SK-N-MC (cell line): Measurements from ENCODE around the gene ALG12.

Experiments used
- DNase-seq: peaks from one replicate; pipeline ENCODE4 v3.0.0-alpha.2; 2011; ENCODE audit warnings: low read depth, low spot score
- H3K27ac ChIP-seq: fragments of 200-600 bp; sonication (generic); 2 replicates; pipeline ENCODE4 v1.5.1; 2016; ENCODE audit warnings: mixed run types
- H3K36me3 ChIP-seq: fragments of 200-600 bp; sonication (generic); 2 replicates; pipeline ENCODE4 v1.6.1; 2017; ENCODE audit warnings: antibody characterized with exemption, low read length, mixed read lengths; ENCODE audit not compliant: insufficient read depth
- H3K4me3 ChIP-seq: fragments of 200-600 bp; sonication (generic); 2 replicates; pipeline ENCODE4 v1.5.1; 2016
- H3K9ac ChIP-seq: fragments of 200-600 bp; sonication (generic); 2 replicates; pipeline ENCODE4 v1.8.0; 2017; ENCODE audit warnings: mixed run types, mixed read lengths; ENCODE audit not compliant: insufficient read length
- H3K9me3 ChIP-seq: fragments of 200-600 bp; sonication (generic); 2 replicates; pipeline ENCODE4 v1.6.1; 2017; ENCODE audit warnings: low read depth, mild to moderate bottlenecking, antibody characterized with exemption, low read length, moderate library complexity, mixed read lengths
- EZH2 ChIP-seq: fragments of 200-600 bp; sonication (generic); IDR thresholded peaks from one replicate; pipeline ENCODE4 v1.6.1; 2017; ENCODE audit warnings: antibody characterized with exemption
- FOXP2 ChIP-seq: optimal IDR thresholded peaks from 2 replicates; pipeline ENCODE3; 2011; ENCODE audit warnings: mild to moderate bottlenecking, moderate library complexity; ENCODE audit not compliant: insufficient read depth; ENCODE audit errors: extremely low read length, control extremely low read depth
- POLR2AphosphoS5 ChIP-seq: IDR thresholded peaks from 2 replicates; pipeline ENCODE4 v1.6.1; 2012; ENCODE audit warnings: mild to moderate bottlenecking, low read depth, low read length, borderline replicate concordance

The ALG12 gene

DNA sequence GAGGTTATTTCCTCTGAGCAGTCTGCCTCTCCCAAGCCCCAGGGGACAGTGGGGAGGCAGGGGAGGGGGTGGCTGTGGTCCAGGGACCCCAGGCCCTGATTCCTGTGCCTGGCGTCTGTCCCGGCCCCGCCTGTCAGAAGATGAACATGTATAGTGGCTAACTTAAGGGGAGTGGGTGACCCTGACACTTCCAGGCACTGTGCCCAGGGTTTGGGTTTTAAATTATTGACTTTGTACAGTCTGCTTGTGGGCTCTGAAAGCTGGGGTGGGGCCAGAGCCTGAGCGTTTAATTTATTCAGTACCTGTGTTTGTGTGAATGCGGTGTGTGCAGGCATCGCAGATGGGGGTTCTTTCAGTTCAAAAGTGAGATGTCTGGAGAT, 45.4 kb upstream of the ALG12 start:
- H3K9me3 ChIP-seq, result no peaks in the 10 kb centered on the region
- H3K4me3 ChIP-seq, result no peak overlapping the region; the same call in 1 of the 2 replicates
- no peak for DNase-seq
- H3K9ac ChIP-seq, result no peak overlapping the region
- peaks cover 29% of the 10 kb centered on the region for H3K36me3 ChIP-seq
- TF ChIP-seq EZH2 (no peak), FOXP2 (no peak), POLR2AphosphoS5 (no peak)
- peak overlapping the region; percentile 42; the same call in 1 of the 2 replicates for H3K27ac ChIP-seq

DNA sequence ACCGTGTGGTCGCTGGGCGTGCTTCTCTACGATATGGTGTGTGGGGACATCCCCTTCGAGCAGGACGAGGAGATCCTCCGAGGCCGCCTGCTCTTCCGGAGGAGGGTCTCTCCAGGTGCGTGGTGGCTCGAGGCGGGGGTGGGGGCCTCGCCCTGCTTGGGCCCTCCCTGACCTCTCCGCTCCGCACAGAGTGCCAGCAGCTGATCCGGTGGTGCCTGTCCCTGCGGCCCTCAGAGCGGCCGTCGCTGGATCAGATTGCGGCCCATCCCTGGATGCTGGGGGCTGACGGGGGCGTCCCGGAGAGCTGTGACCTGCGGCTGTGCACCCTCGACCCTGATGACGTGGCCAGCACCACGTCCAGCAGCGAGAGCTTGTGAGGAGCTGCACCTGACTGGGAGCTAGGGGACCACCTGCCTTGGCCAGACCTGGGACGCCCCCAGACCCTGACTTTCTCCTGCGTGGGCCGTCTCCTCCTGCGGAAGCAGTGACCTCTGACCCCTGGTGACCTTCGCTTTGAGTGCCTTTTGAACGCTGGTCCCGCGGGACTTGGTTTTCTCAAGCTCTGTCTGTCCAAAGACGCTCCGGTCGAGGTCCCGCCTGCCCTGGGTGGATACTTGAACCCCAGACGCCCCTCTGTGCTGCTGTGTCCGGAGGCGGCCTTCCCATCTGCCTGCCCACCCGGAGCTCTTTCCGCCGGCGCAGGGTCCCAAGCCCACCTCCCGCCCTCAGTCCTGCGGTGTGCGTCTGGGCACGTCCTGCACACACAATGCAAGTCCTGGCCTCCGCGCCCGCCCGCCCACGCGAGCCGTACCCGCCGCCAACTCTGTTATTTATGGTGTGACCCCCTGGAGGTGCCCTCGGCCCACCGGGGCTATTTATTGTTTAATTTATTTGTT, 44.8 kb upstream of the ALG12 start:
- TF ChIP-seq FOXP2, result no peak
- TF ChIP-seq EZH2, result no peak
- no peak for TF ChIP-seq POLR2AphosphoS5
- DNase-seq, result no peak
- Histone ChIP-seq H3K4me3 (peak overlapping the region; percentile 92), H3K9ac (peak overlapping the region; percentile 71), H3K27ac (peak overlapping the region; percentile 80), H3K36me3 (peaks cover 29% of the 10 kb centered on the region), H3K9me3 (no peaks in the 10 kb centered on the region)

DNA sequence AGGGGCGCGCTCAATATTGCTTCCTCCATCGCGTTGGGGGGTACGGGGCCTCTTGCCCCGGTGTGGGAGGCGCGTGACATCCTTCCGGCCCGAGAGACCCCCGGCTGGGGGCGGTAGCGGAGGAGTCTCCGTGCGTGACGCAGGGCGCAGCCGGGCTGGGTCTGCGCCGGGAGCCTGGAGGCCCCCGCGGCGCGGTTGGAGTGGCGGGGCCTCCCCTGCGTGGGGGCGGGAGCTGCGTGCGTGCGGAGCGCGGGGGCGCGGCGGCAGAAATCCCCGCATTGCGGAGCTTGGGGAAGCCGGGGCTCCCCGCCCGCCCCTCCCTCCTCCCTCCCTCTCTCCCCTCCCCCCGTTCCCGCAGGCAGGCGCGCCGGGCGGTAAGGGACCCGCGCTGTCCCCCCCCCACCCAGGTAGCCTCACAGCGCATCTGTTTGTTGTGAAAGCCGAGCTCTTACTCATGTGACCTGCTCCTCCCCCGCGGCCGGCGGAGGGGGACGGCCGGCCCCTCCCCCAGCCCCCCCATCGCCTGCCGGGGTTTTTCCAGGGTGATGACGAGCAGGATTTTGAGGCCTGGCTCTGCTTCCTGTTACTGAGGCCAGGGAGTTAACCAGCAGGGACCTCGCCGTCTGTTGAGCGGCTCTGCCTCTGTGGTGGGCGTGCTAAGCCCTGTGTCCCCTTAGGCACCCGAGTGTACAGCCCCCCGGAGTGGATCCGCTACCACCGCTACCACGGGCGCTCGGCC, 43.9 kb upstream of the ALG12 start:
- peak overlapping the region; percentile 80 for H3K27ac ChIP-seq
- TF ChIP-seq POLR2AphosphoS5 (no peak), EZH2 (no peak), FOXP2 (no peak)
- no peaks in the 10 kb centered on the region for H3K9me3 ChIP-seq
- H3K9ac ChIP-seq, result peak overlapping the region; percentile 80
- no peak for DNase-seq
- H3K4me3 ChIP-seq, result peak overlapping the region; percentile 92
- peaks cover 29% of the 10 kb centered on the region for H3K36me3 ChIP-seq

GRCh38 chr22:49961601-49962011, 43.4 kb upstream of the ALG12 start:
- peaks cover 29% of the 10 kb centered on the region for H3K36me3 ChIP-seq
- peak overlapping the region; percentile 80 for H3K9ac ChIP-seq
- no peaks in the 10 kb centered on the region for H3K9me3 ChIP-seq
- H3K4me3 ChIP-seq, result peak overlapping the region; percentile 92
- no peak for DNase-seq
- peak overlapping the region; percentile 70; the same call in 1 of the 2 replicates for H3K27ac ChIP-seq
- TF ChIP-seq FOXP2, result no peak
- TF ChIP-seq POLR2AphosphoS5, result no peak
- no peak for TF ChIP-seq EZH2

DNA sequence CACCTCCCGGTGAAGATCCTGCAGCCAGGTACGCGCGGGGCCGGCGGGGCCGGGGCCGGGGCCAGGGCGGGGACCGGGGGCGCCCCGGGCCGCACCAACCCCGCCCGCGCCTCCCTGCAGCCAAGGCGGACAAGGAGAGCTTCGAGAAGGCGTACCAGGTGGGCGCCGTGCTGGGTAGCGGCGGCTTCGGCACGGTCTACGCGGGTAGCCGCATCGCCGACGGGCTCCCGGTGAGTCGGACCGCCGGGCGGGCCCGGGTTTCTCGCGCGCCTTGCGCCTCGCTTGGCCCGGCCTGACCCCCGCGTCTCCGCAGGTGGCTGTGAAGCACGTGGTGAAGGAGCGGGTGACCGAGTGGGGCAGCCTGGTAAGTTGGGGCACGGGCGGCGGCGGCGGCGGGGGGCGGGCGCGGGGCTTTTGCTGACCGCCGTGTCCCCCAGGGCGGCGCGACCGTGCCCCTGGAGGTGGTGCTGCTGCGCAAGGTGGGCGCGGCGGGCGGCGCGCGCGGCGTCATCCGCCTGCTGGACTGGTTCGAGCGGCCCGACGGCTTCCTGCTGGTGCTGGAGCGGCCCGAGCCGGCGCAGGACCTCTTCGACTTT, 42.9 kb upstream of the ALG12 start:
- peak overlapping the region; percentile 92 for H3K4me3 ChIP-seq
- peak overlapping the region; percentile 42; the same call in 1 of the 2 replicates for H3K27ac ChIP-seq
- H3K36me3 ChIP-seq, result peaks cover 29% of the 10 kb centered on the region
- H3K9ac ChIP-seq, result peak overlapping the region; percentile 80
- no peak for TF ChIP-seq EZH2
- no peak for TF ChIP-seq POLR2AphosphoS5
- TF ChIP-seq FOXP2, result no peak
- no peak for DNase-seq
- no peaks in the 10 kb centered on the region for H3K9me3 ChIP-seq

DNA sequence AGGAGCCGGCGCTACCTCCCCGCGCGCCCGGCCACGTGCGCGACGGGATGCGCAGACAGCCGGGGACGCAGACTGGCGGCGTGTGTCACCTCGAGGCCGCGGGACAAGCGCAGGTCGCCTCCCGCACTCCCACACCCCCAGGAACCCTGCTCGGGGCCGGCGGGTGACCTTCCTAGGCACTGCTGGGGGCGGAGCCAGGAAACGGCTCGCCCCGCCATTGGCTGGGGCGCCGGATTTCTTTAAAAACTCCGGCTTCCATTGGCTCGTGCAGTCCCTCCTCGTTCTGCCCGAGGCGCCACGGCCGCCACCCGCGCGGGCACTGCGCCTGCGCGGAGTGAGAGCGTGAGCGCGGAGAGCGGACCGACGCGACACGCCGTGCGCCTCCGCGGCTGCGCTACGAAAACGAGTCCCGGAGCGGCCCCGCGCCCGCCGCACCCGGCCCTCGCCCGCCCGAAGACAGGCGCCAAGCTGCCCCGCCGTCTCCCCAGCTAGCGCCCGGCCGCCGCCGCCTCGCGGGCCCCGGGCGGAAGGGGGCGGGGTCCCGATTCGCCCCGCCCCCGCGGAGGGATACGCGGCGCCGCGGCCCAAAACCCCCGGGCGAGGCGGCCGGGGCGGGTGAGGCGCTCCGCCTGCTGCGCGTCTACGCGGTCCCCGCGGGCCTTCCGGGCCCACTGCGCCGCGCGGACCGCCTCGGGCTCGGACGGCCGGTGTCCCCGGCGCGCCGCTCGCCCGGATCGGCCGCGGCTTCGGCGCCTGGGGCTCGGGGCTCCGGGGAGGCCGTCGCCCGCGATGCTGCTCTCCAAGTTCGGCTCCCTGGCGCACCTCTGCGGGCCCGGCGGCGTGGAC, 42.1 kb upstream of the ALG12 start, which contains the start of gene PIM3:
Gene PIM3 (plus strand): TSS at position 614 of the 846 bp plus-strand sequence. CDS start 176 bp downstream, at position 790.
- H3K36me3 ChIP-seq, result peaks cover 29% of the 10 kb centered on the region
- peak within 1 kb of the TSS; percentile 92 for H3K4me3 ChIP-seq
- peak; percentile 79 for TF ChIP-seq POLR2AphosphoS5
- no peak for TF ChIP-seq EZH2
- TF ChIP-seq FOXP2, result peak; percentile 43
- peak within 1 kb of the TSS; percentile 91 for H3K27ac ChIP-seq
- H3K9me3 ChIP-seq, result no peaks in the 10 kb centered on the region
- DNase-seq, result peak; percentile 69
- peak within 1 kb of the TSS; percentile 80 for H3K9ac ChIP-seq

GRCh38 chr22:49959782-49960158, 41.5 kb upstream of the ALG12 start:
- H3K9me3 ChIP-seq, result no peaks in the 10 kb centered on the region
- peak overlapping the region; percentile 92 for H3K4me3 ChIP-seq
- no peak for DNase-seq
- H3K27ac ChIP-seq, result peak overlapping the region; percentile 91
- TF ChIP-seq EZH2 (no peak), POLR2AphosphoS5 (no peak), FOXP2 (no peak)
- H3K36me3 ChIP-seq, result peaks cover 29% of the 10 kb centered on the region
- H3K9ac ChIP-seq, result peak overlapping the region; percentile 30
